HG02981 (cell line): ENCODE results near the gene UBC.
"Not testable (repeated sequence)": the region's sequence is repeated elsewhere in the genome, so short reads cannot be mapped to it uniquely, and the experiment has no call there.

Experiments used
- ATAC-seq: cut with Tn5 transposase; IDR thresholded peaks from one replicate; pipeline ENCODE4 v1.9.1; 2021; ENCODE audit warnings: mild to moderate bottlenecking, moderate library complexity; ENCODE audit not compliant: unreplicated experiment

Gene UBC

GRCh38 chr12:124916374-124917134 is 2.1 kb upstream of the UBC start:
- no peak for ATAC-seq

GRCh38 chr12:124915239-124916236 is 1.1 kb upstream of the UBC start:
- peak; percentile 1 for ATAC-seq

- no peak for ATAC-seq
Measured at GRCh38 chr12:124913474-124914391, 717 bp downstream of the UBC start.

- ATAC-seq = not testable (repeated sequence)
Measured at GRCh38 chr12:124912529-124913287, 1.7 kb downstream of the UBC start.

- ATAC-seq = not testable (repeated sequence)
Measured at GRCh38 chr12:124911521-124911920, 2.9 kb downstream of the UBC start.

- ATAC-seq = no peak
Measured at GRCh38 chr12:124910561-124911478, 3.6 kb downstream of the UBC start.

- no peak for ATAC-seq
Measured at GRCh38 chr12:124909831-124910560, 4.5 kb downstream of the UBC start.

- peak; percentile 68 for ATAC-seq
Measured at GRCh38 chr12:124906606-124907261, 7.7 kb downstream of the UBC start.

- ATAC-seq = no peak
Measured at GRCh38 chr12:124904306-124905098, 9.9 kb downstream of the UBC start.

GRCh38 chr12:124902916-124903315 is 11.5 kb downstream of the UBC start:
- no peak for ATAC-seq

- ATAC-seq = no peak
Measured at GRCh38 chr12:124901003-124901402, 13.4 kb downstream of the UBC start.

- not testable (repeated sequence) for ATAC-seq
Measured at GRCh38 chr12:124900345-124900795, 14.1 kb downstream of the UBC start.

GRCh38 chr12:124898923-124899294 is 15.5 kb downstream of the UBC start:
- no peak for ATAC-seq

- ATAC-seq = no peak
Measured at GRCh38 chr12:124898200-124898922, 16.1 kb downstream of the UBC start.

GRCh38 chr12:124896461-124896860 is 18.0 kb downstream of the UBC start:
- ATAC-seq = no peak
